GM19193 (cell line): Measurements from ENCODE around the gene HCFC1.

ENCODE experiments used
- POLR2A ChIP-seq: IDR thresholded peaks from 4 replicates; pipeline ENCODE4 v1.6.1; 2011; ENCODE audit not compliant: insufficient read depth, insufficient read length; ENCODE audit errors: extremely low read depth

Gene HCFC1

DNA sequence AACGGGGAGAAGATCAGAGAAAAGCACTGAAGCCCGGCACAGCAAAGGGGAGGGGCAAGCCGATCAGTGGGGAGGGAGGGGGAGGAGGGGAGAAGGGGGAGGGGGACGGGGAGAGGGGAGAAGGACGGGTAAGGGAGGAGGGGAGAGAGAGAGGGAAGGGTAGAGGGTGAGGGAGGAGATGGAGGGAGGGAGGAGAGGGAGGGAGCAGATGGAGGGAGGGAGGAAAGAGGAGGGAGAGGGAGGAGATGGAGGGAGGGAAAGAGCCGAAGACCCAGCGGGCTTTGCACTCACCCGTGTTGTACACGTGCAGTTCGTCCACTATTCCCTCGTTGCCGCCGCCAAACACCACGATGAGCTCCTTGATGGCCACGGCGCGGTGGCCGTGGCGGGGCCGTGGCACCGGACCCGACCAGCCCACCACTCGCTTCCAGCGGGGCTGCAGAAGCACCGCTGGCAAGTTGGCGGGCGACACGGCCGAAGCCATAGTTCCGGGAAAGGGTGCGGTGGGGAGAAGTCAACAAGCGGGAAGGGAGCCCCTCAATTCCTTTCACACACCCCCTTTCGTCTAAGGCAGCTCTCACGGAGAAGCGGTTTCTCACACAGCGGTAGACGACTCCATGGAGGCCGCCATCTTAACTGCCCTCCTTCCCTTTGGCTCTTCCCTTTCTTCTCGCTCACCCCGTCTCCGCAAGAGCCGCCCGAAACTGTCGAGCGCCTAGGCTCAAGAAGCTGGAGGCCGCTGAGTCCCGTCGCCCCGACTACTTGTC, 1.1 kb downstream of the HCFC1 start:
- TF ChIP-seq POLR2A = peak; percentile 4

DNA sequence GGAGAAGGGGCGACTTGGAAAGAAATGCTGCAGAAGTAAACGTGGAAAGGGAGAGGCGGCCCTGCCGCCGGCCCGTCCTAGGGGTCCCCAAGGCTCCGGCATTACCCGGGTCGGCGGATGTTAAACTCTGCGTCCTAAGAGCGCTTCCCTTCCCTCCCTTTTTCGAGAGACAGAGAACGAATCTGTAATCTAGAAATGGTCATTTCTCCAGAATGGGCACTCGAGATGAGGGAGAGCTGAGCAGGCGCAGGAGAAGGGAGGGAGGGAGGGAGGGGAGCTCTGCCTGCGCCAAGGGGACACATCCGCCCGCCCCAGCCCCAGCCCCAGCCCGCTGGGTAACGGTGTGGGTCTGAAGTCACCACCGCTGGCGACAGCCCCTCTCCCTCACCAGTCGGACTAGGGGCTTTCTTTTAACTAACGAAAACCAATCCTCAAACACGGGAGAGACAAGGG, 1.7 kb downstream of the HCFC1 start:
- TF ChIP-seq POLR2A = no peak

DNA sequence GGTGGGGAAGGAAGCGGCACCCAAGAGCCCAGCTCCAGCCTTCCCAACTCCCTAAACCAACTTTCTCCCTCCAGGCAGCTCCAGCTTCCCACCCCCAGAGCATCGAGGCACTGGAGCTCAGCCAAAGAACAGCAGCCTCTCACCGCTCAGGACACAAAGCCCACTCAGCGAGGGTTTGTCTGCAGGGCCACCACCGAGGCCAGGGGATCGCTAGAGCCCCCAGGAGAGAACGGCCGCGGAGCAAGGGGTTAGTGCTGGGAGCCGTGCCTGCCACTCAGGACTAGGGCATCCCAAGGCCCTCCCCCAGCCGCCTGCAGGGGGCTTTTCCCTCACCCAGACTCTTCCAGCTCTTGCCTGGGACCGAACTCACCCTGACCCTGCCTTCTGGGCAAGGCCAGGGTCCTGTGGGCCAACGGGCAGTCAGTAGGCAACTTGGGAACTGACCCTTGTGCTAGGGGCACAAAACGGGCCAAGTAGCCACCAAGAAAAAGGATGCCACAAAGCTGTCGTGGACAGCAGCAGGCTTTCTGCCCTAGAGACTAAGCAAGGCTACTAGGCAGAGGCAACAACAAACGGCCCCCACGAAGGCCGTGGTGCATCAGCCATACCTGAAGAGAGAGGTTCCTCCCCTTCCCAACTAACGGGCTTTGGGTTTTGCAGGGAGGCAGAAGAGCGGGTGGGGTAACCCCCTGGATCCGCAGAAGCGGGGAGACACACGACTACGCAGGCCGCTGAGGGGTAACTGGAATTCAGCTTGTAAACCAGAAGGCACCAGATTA, 2.3 kb downstream of the HCFC1 start:
- no peak for TF ChIP-seq POLR2A

DNA sequence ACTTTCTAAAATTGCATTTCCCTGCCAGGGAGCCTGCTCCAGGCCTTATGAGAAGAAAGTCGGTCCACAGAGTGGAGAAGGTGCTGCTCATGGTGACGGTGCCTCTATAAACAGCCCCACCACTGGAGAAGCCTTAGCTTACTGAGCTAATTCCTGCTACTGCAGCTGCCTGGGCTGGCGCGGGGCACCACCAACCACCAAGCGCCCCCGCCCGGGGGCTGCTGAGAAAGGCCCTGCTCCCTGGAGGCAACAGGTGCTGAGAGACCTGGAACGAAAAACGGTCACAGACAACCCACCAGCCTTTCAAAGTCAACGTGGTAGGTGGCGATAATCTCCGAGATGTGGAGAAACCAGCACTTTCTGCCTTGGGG, 2.9 kb downstream of the HCFC1 start:
- TF ChIP-seq POLR2A = no peak

DNA sequence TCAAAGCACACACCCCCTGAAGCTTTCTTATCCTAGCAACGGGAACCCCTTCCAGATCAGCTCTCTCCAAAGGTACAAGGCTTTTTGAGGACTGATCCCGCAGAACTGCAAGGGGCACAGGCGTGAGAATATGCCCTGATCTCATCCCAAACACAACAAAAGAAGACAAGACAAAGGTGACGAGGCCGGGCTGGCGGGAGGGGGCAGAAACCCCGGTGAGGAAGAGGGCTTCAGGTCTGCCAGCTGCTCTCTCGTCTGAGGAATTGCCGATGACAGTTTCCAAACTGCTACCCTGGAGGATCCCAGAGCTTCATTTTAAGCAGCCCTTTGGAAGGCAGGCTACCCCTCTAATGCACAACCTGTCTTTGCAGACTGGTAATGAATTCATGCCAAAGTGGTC, 3.4 kb downstream of the HCFC1 start:
- no peak for TF ChIP-seq POLR2A

DNA sequence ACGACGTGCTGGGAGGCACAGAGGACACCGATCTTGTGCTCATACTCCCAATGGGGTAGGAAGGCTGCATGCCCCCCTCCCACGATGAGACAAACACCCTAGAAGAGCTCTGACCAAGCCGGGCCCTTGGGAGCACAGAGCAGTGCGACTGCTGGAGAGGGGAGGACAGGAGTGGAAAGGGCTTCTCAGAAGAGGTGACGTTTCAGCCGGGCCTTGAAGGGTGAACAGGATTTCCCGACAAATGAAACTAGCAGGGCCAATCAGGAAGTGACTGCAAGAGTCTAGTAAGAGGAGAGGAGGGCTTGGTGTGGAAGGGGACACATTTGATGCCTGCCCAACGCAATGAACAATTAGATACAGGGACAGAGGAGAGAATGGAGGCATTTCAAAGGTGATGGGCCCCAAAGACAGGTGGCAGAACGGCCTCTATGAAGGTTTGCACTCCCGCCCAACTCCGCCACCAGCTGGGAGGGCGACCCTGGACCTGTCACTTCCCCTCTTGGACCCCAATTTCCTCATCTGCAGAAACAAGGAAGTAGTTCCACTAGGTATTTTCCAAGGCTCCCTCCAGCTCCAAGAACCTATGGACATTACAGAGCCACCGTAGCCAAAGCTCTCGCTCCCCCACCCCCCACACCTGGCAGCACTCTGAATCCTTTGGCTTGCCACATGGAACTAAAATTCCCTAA, 3.9 kb downstream of the HCFC1 start:
- no peak for TF ChIP-seq POLR2A

DNA sequence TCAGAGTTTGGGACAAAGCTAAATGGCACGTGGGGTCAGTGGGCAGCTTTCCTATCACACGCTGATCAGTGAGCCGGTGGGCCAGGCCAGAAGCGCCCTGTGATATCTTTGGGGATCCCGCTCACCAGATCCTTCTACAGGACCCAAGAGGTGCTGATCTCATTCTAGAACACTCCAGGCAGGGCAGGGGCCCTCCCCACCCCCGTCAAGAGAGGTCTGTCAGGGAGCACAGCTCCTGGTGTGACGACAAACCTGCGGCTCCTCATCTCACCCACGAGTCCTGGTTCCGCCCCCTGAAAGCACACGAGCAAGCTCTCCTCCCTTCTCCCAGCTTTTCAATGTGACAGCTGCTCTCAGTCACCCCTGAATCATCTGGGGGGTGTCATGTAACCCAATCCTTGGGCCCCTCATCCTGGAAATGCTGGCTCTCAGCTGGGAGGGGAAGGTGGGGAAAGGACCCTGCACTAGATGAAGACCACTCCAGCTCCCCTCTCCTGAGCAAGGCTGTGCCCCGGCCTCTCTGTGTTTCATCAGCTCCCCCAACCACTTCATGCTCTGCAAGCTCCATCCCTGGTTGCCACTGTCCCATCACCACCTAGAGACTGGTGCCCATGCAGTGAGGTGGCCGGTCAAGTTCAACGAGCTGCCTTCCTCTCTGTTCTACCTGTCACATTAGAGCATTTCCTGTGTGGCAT, 4.6 kb downstream of the HCFC1 start:
- TF ChIP-seq POLR2A = no peak

DNA sequence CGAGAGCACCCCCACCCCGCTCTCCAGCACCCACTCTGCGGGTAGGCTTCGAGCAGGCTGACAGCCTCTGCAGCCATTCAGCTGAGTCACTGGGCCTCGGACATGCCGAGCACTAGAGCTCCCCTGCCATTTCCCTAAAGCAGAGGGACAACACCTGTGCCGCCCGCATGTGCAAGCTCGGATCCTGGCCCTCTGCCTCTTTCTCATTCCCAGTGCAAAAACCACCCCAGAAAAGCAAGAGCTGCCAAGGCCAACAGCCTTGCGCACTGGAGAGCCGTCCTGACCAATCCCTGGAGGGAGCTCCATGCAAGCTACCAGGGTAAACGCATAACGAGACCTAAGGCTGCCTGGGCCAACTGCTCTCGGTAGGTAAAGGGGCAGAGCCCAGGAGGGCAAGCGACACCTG, 5.3 kb downstream of the HCFC1 start:
- TF ChIP-seq POLR2A = no peak

DNA sequence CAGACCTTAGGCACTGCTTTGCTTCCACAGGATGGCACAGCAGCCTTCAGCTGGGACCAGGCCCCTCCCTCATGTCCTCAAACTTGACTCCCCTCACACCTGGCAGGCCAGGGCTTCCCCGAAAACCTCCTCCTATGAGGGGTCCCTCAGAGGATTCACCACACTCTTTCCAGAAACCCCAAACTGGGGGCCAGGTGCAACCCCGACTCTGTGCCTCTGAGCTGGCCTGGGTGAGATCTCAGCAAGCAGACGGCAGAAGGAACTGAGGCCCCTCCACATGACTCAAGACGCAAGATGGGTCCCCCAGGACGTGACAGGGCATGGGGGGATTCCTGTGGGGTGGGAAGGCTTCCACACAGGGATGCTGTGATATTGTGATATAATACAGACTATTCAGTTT, 6.2 kb downstream of the HCFC1 start:
- no peak for TF ChIP-seq POLR2A

DNA sequence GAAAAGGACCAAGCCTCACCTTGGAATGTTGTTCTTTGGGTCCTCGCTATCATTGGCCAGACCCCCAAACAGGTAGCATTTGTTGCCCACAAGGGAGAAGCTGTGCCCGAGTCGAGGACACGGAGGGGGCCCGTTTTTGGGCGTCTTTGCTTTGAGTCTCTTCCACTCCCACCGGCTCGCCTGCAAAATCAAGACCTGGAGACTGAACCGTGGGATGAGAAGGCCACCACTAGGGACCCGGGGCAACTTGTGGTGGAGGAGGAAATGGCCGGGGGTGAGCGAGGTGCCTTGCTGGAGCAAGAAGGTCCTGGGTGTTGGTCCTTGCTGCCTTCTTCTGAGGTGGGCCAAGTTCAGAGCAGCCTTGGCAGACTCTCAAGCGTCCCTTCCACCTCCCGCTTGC, 7.5 kb downstream of the HCFC1 start:
- no peak for TF ChIP-seq POLR2A

DNA sequence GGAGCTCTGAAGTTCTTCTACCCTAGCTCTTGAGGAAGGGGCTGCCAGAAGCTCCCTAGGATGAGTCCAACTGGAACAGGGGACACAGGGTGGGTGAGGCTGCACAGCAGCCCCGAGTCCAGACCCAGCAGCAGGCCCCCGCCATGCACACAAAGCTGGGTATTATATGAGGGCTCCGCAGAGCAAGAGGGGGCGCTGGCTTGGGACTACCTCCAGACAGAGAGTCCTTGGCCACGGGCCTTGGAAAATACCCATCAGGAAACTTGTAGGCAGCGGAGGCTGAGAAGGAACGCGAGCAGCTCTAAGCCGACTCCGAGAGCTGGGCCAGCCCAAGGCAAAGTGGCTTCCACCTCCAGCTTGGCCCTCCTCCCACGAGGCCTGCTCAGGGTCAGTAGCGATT, 8.1 kb downstream of the HCFC1 start:
- no peak for TF ChIP-seq POLR2A

DNA sequence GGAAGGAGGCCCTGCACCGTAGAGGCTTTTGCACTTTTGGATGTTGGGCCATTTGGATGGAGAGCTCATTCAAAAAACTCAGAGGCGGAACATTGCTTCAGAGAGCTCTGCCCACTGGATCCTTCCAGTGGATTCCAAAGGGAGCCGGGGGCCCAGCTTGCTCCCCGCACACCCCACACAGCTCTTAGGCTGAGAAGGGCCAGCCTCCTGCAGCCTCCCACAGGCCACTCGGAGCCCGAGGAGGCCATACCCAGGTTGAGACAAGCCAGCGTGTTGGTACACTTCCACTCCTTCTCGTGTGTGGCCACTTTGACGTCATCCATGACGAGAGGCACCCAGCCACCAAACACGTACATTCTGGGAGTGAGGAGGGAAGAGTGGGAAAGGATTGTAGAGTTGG, 10.3 kb downstream of the HCFC1 start:
- no peak for TF ChIP-seq POLR2A

DNA sequence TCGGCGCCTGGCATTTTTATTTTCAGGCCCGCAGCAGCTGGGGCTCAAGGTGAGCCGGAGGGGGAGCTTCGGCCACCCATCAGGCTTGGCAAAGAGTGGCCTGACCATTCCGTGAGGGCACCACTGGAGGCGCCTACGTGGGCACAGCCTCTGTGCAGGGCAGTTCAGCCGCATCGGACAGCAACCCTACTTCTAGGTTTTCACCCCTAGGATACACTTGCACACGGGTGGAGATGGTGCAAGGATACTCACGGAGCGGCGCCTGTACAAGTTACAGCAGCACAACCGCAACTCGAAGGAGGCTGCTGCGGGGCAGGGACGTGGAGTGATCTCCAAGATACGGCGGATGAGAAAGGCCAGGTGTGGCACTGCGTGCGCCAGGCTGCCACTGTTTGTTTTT, 10.8 kb downstream of the HCFC1 start:
- no peak for TF ChIP-seq POLR2A

DNA sequence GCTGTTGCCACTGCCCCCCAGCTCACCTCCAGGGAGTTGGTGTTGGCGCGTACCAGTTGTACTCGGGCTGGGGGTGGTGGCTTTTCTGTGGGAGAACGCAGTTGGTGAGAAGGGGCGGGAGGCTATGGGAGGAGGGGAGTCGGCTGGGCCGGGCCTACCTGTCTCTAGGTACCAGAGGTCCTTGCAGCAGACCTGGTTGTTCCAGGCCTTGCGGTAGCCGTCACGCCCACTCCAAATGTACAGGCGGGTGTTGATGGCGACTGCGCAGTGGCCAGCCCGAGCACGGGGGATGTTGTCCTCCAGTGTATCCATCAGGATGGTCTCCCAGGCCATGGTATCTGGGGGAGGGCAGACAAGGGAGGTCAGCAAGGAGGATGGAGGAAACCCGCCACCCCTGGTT, 11.5 kb downstream of the HCFC1 start:
- no peak for TF ChIP-seq POLR2A

DNA sequence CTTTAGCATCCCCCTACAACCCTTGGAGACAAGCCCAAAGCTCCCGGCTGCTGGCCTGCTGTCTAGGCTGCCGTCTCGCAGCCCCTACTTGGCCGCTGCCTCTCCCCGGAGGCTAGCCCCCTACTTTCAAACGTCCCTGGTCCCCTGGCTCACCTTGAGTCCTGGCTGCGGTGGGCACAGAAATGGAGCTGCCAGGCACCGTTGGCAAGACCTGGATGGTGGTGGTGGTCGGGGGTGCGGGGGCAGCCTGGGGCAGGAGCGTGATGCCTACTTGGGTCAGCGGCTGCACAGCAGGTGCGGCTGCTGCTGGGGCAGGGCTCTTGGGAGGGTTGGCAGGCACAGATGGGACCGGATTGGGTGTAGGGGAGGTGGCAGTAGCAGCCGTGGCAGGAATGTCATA, 12.0 kb downstream of the HCFC1 start:
- no peak for TF ChIP-seq POLR2A
